ENCODE data around the gene SNF8.

SNF8 gene

DNA sequence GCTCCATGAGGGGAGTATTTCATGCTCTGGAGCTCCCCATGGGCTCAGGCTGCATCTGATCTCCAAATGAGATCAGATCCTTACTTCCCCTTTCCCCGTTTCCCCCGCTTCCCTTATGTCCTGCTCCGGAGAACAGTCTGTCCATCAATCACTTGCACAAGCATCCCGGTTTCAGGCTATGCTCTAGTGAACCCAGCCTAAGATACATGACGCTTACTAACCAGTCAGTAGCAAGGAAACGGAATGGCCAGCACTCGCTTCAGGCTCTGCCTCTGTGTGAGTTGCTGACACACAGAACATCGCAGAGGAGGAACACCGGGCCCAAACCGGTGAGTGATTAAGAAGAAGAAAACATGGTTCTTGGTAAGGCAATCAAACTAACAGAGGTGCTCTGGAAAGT is 61.5 kb downstream of the SNF8 start:
- no peak for DNase-seq

DNA sequence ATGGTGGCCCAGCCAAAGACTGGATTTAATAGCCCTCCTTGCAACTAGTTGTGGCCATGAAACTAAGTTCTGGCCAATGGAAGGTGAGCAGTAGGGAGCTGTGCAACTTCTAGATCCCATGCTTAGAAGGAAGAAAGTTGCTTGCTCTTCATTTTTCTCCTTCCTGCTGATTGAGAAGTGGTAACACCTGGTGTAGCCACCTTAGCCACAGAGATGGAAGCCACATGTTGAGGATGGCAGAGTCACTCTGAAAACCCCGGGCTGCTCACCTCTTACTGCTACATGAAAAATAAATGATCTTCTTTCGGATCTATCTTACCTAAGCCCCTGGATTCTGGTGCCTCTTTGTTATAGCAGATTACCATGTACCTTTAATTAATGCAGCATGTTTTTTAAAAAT is 62.4 kb downstream of the SNF8 start:
- no peak for DNase-seq
